ENCODE results near the gene PTGDS.

PTGDS gene

DNA sequence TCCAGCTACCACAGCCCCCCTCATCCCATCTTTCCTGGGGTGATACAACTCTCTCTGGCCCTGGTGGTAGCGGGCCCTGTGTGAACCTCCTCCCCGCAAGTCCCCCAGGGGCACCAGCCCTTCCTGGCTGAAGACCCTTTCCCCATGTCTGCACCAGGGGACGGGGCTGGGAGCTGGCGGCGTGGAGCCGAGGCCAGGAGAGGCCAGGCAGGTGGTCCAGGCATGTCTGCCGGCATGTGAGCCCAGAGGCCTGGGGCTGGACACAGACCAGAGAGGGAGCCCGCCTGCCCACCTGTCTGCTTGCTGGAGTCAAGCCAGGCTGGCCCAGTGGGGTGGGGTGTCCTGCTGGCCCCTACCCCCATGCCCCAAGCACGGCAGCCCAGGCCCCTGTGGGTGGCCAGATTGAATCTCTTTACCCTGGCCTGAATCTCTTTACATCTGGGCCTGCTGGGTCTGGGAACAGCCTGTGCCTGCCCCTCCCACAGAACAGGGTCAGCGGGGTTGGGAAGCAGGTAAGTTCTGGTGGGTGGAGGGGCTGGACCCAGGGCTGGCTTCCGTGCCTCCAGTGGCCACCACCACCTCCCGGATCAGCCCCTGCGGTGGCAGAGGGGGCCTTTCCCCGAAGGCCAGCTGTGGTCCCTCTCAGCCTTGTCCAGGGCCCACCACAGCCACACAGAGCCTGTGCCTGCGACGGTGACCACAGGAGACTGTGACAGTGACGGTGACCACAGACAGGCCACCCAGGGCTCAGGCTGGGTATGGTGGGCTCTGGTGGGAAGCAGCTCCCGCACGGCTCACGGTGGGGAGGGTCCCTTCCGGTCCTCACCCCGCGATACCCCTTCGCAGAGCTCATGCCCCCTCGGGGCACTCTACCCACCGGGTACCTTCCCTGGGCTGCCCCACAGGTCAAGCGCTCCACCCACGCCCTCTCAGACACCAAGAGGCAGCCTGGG lies 18.1 kb upstream of the PTGDS start:
- DNase-seq, result no peak

DNA sequence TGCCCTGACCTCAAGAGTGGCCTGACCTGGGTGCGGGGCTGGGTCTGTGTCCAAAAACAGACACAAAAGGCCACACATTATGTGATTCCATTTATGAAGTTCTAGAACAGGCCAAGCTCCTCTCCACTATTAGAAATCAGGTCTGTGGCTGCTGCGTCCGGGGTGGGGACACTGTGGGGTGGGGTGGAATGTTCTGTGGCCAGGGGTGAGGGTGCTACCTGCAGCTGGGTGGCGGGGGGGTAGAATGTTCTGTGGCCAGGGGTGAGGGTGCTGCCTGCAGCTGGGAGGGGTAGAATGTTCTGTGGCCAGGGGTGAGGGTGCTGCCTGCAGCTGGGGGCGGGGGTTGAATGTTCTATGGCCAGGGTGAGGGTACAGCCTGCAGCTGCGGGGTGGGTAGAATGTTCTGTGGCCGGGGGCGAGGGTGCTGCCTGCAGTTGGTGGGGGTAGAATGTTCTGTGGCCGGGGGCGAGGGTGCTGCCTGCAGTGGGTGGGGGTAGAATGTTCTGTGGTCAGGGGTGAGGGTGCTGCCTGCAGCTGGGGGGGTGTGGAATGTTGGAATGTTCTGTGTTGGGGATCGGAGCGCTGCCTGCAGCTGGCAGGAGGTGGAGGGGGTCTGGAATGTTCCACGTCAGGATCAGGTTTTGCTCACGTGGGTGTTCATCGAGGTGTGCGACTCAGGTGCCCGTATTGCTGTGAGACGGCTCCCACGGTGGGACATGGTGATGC lies 16.9 kb upstream of the PTGDS start:
- no peak for DNase-seq

DNA sequence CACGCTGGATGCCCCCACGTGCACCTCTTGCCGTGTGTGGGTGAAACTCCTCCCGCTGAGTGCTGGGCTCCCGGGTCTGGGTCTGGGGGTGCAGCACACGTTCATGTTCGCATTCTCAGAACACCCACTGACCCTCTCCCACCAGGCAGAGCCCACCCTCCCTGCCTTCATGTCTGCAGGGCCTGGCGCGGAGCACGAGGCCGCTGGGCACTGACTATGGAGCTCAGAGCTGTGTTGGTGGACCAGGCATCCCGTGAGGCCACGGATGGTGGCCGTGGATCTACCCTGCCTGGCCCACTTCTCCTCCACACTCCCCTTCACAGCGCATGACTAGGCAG lies 16.4 kb upstream of the PTGDS start:
- DNase-seq, result no peak

DNA sequence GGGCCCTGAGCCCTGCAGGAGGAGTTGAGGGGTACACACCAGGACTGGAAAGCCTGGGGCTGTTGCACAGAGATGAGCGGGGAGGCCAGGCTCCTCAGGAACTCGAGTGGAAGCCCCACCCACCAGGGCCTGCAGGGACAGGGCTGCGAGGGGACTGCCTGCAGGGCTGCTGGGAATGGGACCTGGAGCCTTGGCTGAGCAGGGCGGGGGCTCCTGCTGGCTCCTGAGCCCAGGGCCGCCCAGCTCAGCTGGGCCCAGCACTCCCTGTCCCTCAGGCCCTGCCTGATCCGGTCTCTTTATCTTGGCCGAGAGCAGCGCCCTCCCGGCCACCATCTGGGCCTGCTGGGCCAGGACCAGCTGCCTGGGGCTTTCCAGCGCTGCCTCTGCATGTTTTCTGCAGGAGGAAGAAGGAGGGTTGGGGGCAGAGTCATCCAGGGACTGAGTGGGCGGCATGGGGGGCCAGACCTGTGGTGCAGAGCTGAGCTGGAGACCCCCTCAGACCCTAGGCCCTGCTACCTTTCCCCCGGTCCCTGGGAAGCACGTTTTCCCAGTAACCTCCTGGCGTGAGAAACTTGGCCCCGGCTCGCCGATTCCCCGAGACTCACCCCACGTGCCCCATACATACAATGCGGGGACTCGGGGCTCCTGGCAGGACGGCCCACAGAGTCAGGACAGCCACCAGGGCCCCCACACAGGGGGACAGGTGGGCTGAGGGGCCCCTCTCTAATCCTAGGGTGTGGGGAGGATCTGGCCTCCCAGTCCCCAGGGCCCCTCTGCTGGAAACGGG lies 15.8 kb upstream of the PTGDS start:
- DNase-seq, result no peak

DNA sequence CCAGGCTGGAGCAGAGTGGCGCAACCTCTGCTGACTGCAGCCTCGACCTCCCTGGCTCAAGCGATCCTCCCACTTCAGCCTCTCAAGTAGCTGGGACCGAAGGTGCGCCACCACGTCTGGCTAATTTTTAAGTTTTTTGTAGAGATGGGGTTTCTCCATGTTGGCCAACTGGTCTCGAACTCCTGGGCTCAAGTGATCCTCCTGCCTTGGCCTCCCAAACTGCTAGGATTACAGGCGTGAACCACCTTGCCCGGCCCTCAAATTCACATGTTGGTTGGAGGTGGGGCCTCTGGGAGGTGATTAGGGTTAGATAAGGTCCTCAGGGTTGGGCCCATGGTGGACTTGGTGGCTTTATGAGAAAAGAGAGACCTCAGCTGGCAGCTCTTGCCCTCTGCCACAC lies 15.1 kb upstream of the PTGDS start:
- DNase-seq, result no peak

DNA sequence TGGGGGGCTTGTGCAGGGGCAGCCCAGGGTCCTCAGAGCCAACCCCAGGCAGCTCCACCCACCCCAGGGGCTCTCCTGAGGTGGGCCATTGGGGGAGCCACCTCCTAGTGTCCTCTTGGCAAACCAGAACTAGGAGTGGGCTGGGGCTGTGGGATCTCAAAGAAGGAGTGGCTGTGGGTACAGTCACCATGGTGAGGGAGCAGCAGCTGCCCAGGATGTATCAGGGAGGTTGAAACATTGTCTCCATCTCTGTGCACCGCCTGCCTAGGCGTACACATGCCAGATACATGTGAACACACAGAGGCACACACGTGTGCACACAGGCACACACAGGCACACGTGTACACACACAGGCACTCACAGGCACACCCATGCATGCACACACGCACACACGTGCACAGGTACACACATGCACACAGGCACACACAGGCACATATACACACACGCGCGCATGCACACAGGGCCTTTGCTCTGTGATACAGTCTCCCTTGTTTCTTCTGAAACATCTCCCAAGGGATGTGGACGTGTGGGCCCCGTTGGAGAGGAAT lies 14.5 kb upstream of the PTGDS start:
- no peak for DNase-seq

DNA sequence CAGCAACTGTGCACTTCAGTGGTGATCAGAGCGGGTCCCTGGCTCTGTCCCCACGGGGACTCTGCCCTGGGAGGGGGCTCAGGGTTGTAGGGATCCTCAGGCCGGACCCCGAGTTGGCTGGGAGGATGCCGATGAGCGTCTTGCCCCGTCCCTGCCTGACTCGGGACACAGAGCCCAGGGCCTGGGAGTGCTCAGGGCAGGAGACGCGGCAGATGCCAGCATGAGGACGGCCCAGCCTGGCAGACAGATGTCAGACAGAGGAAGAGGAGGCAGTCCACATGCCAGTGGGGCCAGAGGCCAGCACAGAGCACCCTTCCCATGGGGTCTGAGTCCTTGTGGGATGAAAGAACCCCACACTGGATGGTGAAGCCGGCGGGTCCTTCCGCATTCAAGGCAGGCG lies 14.0 kb upstream of the PTGDS start:
- no peak for DNase-seq

DNA sequence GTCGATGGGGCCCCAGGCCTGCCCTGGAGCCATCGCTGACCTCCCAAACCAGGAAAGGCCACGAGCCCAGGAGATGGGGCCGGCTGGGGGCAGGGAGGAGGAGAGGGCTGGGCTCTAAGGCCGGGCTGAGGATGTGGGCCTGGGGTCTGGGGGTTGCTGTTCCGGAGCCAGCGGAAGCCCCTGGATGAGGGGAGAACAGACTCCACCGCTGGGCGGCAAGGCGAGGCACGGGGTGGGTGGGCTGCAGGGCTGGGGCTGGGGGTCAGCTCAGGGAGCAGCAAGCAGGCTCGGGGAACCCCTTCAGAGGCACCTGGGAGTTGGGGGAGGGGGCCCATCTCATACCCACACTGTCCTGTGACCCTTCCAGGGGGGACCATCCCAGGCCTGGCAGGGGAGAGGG lies 13.6 kb upstream of the PTGDS start:
- no peak for DNase-seq

DNA sequence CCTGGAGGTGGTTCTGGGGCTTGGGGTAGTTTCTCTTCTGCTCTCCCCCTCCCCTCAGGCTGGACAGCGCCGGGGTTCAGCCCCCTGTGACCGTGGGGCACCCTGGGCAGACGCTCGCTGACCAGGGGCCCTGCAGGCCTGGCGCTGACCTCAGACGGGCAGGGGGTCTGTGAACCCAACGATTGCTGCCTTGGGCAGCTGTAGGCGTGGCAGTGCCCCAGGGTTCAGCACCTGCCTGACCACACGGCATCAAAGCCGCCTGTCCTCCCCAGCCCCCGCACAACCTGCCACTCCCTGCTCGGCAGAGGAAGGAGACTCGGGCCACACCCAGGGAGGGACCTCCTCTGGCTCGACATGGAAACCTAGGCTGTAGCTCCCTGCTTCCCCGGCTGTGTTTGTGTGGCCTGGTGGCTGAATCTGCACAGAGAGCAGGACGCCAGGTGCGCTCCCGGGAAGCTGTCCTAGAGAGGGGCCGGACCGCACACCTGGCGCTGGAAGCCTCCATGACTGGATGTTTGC lies 13.1 kb upstream of the PTGDS start:
- no peak for DNase-seq

DNA sequence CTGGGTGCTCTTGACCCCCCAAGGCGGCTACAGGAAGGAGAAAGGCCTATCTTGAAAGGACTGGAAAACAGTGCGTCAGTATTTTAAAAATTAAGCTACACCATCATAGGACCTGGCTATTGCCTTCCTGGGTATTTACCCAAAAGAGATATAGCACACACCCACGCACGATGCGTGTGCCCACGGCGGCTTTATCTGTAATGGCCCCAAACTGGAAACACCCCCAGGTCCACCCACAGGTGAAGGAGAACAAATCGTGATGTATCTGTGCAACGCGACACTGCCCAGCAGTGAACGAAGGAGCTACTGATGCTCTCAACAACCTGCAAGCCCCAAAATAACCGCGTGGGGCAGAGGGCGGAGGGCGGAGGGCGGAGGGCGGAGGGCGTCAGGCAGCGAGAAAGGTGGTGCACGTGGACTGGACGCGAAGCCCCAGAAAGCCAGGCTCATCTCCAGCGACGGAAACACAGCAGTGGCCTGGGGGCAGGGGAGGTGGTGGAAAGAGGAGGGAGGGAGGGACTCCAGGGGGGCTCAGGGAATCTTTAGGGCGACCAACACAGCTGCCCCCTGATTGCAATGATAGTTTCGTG lies 12.4 kb upstream of the PTGDS start:
- no peak for DNase-seq

DNA sequence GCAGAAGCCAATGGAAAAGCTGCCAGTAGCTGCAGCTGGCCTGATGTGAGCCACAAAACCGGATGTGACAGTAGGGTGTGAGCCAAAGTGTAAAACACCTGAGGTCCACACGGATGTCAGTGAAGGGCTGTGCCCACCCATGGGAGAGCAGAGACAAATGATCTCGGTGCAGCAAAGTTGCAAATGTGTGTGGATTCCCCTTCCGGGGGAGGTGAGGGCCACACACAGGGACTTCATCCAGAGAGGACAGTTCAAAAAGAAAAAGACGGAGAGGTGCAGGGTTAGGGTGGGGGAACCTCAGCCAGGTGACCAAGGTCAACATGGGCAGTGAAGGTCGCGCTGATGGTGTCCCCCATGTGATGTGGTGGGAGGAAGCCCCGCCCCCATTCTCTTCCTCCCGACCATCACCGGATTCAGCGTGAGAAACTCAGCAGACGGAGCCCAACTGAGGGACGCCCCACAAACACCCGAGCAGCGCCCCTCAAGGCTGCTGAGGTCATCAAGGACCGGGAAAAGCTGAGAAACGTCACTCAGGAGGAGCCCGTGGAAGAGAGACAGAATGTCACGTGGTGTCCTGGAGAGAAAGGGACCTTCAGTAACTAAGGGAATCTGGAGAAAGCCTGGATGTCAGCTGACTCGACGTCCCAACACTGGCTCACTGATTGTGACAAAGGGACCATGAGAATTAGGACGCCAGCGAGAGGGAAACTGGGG lies 11.4 kb upstream of the PTGDS start:
- no peak for DNase-seq

DNA sequence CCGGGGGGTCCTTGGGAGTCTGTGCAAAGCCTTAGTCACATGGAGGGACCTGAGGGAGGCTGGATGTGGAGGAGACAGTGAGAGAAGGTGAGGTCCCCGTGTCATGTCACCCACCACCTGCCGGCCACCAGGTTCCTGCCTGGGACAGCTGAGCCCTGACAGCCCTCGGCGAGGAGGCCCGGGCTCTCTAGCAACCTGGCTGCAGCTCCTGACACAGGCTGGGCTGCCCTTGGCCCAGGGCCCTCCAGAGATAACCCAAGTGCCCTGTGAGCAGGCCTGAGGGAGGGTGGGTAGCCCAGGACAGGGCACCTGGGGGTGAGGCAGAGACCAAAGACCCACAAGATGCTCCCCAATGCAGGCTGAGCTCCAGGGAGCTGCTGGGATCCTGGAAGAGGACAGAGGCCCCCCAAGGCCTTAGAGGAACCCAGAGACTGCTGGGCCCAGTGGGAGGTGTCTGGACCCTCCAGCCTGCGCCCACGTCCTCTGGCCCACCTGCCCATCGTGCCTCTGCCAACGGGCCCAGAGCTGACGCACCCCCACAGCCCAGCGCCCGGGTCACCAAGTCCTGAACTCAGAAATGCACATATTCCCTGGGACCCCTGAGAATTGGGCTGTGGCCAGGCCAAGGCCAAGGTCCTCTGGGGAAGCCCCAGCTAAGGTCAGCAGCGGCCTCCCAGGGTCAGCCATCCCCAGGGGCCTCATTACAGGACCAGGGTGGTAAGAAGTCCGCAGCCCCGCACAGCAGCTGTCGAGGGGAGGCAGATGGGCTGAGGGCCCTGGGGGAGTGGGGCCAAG lies 8.8 kb upstream of the PTGDS start:
- DNase-seq, result no peak

DNA sequence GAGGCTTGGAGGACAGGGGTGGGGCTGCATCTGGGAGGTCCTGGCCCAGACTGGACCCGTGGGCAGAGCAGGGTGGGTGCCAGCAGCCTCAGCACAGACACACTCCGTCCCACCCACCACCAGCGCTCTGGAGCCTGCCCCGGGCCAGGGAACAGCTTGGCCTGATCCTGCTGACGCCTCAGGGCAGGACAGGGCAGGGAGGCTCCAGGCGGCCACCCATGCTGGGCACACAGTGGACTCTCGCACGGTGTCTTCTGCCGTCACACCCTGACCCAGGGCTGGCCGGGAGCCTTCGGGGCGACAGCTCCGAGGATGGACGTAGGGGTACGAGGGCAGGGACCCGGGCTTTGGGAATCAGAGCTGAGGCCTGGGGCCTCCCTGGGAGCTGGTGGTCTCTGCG lies 8.2 kb upstream of the PTGDS start:
- DNase-seq, result no peak

DNA sequence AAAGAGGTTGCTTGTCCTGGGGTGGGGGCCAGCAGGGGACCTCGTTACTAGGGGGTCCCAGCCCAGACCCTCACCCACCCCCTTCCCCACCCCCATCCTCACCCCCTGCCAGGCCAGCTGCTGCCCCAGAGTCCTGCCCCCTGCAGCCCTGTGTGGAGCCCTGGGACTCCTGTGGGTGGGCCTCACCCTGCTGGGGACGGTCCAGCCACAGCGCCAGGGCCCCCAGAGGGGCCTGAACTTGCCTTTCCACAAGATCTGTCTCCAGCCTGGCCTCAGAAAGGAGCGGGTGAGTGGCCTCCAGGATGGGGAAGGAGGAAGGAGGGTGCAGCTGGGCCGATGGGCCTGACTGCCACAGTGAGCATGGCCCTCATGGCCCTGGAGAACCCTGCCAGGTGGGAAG lies 7.5 kb upstream of the PTGDS start:
- no peak for DNase-seq

DNA sequence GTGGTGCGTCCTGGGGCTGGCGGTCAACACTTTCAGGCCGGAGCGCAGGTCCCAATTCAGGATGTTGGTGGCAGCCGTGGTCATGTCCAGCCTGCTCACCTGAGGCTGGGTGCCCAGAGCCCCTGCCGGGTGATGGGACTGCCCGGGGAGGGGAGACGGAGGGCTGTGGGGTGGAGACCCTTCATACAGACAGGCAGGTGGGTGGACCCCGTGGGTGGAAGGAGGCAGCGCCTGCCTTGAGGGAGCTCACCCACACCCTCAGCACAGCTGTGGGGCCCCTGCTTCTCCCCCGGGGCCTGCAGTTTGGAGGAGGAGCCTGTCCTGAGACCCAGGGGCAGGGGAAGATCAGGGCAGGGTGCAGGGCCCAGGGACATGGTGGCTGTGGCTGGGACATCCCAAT lies 6.9 kb upstream of the PTGDS start:
- DNase-seq, result no peak

DNA sequence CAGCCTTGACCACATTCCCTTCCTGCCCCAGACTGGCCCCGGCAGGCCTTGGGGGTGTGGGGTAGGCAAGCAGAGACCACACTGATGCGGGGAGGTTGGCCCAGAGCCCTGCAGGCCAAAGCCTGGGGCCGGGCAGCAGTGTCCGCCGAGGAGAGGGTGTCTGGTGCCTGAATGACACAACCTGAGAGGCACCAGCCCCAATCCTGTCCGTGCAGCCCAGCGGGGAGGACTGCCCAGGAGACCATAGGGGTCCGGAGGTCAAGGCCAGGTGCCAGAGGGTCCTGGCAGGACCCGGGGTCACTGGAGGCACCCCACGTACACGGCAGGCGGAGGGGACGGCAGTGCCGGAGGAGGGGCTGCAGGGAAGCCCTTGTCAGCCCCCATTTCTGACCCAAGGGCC lies 5.6 kb upstream of the PTGDS start:
- DNase-seq, result no peak

DNA sequence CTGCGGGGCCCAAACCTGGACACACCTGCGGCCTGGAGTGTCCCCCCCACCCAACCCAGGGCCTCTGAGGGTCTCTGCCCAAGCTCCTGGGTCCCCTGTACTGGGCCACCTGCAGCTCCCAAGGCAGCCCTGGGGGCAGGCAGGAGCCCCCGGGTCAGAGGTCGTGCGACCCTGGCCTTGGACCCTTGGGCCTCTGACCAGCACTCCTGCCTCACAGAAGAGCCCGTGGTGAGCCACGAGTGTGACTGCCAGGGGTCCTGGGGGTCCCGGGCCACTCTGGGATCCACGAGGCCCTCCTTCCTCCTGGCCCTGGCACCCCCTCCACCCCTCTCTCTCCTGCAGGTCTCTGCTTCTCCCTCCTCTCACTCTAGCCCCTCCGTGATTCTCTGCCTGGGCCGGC lies 5.0 kb upstream of the PTGDS start:
- DNase-seq, result no peak

DNA sequence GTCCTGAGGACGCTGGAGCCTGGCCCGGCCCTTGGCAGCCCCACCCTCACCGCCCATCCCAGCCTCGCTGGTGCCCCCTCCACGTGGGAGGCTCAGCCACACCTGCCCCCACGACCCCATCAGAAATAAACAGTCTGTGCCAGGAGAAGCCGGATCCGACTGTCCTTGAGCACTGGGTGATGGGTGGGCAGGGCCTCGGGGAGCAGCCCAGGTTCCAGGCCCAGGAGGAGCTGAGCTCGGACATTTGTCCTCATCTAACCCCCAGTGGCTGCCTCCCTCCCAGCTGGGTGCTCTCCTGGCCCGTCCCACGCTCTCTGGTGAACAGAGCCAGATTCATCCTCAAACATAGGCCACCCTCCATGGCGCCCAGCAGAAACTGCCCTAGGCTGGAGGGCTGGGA lies 4.6 kb upstream of the PTGDS start:
- no peak for DNase-seq

DNA sequence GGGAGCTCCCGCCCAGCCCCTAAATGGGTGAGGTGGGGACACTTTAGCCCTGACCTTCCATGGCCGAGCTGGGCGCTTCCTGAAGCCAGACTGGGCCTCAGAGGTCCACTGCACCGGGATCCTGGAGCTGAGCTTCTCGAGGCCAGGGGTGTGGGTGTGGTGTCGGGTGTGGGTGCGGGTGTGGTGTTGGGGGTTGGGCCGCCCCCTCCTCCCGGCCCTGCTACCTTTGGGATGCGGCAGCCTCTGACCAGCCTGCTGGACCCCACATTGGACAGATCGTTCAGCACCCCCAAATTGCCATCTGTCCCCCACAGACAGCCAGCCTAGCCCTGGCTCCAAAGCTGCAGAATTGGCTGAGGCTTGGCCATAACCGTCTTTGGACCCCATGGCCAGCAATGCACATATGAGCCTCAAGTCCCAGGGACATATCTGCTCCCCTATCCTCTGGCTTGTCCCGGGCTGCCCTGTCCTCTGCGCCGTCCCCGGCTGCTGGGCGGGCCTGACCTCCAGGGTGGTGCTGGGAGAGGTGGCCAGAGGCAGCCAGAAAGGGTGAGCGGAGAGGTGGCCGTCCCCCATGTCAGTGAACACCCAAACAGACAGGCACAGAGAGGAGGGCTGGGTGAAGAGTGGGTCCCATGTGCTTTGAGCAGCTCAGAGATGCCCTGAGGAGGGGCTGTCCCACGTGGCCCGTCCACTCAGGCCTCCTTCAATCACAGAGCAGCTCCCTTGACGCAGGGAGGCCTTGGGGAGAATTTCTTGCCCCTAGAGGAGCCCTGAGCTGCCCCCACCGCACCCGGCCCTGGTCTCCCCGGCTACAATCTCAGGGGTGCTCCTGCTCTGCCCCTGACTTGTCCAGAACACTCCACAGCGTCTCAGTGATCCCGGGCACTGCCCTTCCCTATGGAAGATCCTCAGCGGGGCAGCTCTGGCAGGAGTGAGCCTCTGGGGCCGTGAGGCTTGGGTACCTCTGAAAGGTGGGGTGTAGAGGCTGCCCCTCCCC lies 3.4 kb upstream of the PTGDS start:
- no peak for DNase-seq
